Left kidney (tissue), 2 donors: ENCODE measurements around the gene SLC25A24. TPM values are rescaled to one million over a fixed set of nuclear protein-coding genes. Genes with fewer than 3 reads are reported as not detected.
"Not testable (repeated sequence)": the region's sequence is repeated elsewhere in the genome, so short reads cannot be mapped to it uniquely, and the experiment has no call there.

Source experiments
- DNase-seq: peaks from one replicate; pipeline ENCODE4 v3.0.0-alpha.2; 2013
- polyA plus RNA-seq: library from polyadenylated mRNA; unstranded; fragments of 120-200 nt; gene quantifications from one replicate; pipeline ENCODE4 v1.2.1, GENCODE V29; 2013; ENCODE audit not compliant: insufficient read length

Gene SLC25A24
- polyA plus RNA-seq, 1 donor, result 47.7 TPM

DNA sequence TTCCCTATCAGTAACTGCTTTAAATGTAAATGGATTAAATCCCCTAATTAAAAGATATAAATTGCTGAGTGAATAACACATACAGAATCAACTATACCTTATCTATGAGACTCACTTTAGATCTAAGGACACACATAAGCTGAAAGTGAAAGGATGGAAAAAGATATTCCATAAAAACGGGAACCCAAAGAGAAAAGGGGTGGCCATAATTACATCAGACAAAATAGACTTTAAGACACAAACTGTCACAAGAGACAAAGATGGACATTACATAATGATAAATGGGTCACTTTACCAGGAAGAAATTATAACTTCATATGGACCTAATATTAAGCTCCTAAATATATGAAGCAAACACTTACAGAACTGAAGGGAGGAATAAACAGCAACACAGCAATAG lies 59.2 kb downstream of the SLC25A24 start:
- DNase-seq, result no peak

DNA sequence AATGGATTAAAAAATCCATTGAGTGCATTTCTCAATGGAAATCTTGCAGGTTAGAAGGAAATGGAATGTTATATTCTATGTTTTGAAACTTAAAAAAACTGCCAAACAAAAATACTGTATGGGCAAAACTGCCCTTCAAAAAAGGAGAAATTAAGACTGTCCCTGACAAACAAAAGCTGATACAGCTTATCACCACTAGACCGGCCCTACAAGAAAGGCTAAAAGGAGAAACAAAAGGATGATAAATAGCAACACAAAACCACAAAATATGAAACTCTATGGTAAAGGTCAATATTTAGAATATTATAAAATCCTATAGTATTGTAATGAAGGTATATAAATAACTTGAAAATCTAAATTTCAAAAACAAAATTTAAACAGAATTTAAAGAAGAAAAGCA lies 60.0 kb downstream of the SLC25A24 start:
- no peak for DNase-seq

DNA sequence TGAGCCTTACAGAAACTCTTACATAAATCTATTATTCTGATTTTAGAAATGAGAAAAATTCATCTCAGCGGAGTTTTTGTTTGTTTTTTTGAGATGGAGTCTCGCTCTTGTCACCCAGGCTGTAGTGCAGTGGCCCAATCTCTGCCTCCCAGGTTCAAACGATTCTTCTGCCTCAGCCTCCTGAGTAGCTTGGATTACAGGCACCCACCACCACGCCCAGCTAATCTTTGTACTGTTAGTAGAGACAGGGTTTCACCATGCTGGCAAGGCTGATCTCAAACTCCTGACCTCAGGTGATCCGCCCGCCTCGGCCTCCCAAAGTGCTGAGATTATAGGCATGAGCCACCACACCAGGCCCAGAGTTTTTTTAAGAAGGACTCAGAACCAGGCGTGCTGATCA lies 60.6 kb downstream of the SLC25A24 start:
- DNase-seq, result not testable (repeated sequence)

DNA sequence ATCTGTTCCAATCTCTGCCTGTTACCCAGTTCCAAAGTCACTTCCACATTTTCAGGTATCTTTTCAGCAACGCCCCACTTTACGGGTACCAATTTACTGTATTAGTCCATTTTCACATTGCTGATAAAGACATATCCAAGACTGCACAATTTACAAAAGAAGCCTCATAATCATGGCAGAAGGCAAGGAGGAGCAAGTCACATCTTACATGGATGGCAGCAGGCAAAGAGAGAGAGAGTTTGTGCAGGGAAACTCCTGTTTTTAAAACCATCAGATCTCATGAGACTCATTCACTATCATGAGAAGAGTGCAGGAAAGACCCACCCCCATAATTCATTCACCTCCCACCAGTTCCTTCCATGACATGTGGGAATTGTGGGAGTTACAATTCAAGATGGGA lies 67.0 kb downstream of the SLC25A24 start:
- not testable (repeated sequence) for DNase-seq

DNA sequence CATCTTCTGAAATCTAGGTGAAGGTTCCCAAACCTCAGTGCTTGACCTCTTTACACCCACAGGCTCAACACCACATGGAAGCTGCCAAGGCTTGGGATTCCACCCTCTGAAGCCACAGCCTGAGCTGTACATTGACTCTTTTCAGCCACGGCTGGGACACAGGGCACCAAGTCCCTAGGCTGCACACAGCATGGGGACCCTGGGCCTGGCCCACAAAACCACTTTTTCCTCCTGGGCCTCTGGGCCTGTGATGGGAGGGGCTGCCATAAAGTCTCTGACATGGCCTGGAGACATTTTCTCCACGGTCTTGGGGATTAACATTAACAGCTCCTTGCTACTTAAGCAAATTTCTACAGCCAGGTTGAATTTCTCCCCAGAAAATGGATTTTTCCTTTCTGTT lies 67.8 kb downstream of the SLC25A24 start:
- DNase-seq, result not testable (repeated sequence)

DNA sequence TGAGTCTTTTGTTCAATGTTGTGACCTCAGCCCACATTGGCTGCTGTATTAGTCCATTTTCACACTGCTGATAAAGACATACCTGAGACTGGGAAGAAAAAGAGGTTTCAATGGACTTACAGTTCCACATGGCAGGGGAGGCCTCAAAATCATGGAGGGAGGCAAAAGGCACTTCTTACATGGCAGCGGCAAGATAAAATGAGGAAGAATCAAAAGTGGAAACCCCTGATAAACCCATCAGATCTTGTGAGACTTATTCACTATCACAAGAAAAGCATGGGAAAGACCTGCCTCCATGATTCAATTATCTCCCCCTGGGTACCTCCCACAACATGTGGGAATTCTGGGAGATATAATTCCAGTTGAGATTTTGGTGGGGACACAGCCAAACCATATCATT lies 68.9 kb downstream of the SLC25A24 start:
- not testable (repeated sequence) for DNase-seq

DNA sequence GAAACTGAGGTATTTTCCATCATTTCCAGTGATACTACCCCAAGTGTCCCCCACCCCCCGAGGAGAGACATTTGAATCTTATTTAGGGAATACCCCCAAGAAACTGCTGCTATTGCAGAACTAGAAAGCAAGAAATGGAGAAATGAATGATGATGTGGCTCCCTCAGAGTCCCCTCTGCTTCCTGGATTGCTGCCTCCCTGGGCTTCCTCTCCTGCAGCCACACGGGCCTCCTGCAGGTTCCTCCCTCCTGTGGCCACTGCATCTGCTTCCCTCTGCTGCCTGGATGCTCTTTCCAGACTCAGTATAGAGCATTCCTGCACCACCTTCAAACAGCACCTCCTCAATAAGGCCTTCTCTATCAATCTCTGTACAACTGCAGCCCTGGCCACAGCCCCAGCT lies 69.3 kb downstream of the SLC25A24 start:
- DNase-seq, result no peak

DNA sequence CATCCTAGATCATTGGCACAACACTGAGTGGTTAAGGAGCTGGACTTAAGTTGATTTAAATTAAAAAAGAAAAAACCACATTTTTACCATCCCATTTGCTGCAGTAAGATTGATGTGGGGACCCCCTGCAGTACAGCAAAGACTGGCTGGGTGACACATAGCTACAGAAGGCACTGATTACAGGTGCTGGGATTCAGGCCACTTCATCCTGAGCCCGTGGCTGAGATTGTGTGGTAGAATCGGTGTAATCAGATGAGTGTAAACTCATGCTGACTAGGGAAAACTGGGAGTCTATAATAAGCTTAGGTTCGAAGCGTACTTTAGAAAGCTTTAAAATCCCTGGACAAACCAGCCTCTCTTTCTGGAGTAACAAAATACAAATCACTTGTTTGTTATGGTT lies 70.1 kb downstream of the SLC25A24 start:
- no peak for DNase-seq

DNA sequence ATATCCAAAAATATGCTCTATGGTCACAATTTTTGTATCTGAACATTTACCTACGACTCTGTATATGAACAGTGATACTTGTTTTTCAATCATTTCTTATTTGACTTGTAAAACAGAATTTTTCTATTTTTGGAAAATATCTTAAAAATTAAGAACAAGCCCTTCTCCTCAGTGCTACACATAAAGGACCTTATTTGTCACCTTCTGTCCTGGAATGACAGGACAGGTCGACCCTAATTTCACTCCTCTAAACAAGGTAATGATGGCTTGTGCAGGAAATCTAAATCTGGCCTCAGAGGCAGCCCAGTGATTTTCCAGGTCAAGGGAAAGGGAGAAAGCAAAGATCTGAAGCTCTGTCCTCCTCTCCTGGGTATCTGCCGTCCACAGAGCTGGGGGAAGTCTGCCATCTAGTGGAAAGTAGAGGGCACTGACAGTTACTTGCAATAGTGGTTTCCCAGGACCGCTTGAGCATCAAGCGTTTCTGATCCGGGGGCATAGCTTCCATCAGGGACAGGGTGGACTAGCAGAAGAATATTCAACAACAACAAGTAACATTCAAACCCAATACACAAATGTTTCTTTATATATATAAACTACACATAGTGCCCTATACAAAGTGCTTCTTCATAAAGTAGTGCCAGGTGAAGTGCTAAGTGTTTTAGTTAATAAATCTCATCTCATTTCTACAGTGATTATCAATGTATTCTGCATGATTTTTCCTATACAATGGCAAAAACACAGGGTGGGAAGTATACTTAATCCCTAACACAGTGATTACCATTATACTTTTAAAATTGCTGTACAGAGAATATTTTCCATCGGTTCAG lies 74.6 kb downstream of the SLC25A24 start:
- DNase-seq, result peak; percentile 80

DNA sequence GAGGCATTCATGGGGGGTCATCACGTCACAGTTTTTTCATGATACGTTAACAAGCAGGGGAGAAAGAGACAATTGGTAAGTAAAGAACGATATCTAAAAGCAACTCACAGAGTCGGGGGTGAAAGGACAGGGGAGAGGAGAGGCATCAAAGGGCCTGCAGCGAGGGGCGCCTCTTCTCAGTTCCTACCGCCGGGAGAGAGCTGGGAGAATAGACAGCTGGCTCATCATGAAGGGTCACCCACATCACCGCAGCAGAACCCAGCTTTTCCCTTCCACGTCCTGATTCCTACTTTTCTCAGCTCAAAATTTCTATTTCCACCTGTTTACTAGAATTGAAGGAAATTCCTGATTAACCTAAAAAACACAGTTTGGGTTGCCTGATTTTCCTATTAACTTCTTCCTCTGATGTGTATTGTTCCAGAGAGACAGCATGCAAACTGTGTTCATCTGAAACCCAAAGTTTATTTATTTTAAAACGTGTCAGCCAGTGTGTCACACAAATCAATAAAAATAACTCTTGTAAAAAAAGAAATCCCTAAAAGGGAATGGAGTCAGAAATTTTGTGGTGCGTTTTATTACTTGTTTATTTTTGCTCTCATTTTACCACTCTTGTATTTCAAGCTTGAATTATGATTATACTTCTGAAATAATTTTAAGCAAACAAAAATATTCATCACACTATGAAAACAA lies 75.4 kb downstream of the SLC25A24 start:
- no peak for DNase-seq

DNA sequence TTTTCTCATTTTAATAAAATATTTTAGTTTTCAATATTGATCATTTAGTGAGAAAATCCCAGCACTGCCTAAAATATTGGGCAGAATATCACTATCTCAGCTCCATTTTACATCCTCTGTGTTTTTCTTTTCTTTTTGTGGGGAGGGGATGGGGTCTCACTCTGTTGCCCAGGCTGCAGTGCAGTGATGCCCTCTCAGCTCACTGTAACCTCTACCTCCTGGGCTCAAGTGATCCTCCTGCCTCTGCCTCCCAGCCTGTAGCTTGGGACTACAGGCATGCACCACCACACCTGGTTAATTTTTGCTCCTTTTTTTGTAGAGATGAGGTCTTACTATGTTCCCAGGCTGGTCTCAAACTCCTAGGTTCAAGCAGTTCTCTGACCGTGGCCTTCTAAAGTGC lies 76.1 kb downstream of the SLC25A24 start:
- DNase-seq, result no peak

DNA sequence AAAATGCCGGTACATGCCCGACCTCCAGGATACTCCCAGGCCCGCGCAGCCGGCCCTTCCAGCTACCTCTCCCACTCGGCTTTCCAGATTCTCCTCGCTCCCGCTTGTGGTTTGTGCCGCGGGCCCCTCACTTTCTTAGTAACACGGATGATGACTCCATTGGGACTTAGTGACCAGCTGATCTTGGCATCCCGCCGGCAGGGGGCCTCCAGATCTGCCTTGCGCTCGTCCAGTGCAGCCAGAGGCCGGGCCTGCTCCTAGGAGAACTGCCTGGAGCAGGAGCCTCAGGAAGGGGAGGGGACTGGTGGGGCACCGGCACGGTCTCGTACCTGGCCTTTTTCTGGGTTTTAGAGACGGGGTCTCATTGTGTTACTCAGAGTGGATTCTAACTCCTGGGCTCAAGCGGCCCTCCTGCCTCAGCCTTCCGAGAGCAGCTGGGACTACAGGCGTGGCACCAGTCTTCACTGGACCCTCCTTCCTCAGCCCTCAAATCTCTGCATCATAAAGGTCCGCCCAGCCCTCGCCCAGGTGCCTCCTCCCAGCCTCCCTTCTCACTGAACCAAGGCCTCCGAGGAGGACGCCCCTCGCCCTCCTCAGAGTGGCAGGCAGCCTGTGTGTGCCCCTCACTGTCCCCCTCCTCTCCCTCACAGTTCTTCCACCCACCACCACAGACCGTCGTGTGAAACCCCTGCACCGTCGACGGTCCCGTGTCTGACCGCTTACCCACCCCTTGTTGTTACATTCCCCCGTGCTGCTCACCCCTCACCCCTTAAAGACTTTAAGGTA lies 78.6 kb downstream of the SLC25A24 start:
- no peak for DNase-seq

DNA sequence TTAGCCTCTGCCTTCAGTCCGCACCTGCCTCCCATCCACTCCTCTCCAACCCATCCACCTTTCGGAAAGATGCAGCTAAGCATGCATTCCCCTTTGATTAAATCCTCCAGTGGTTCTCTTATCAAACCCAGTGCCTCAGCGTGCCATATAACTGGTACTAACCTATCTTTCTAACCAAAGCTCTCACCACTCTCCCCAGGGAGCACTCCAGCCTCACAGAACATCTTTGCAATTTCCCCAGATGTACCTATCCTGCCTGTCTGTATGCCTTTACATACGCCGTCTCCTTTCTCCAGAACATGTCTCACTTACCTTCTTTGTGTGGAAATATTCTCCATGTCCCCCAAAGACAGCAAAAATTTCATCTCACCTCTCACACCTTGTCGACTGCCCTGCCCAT lies 80.0 kb downstream of the SLC25A24 start:
- DNase-seq, result no peak

DNA sequence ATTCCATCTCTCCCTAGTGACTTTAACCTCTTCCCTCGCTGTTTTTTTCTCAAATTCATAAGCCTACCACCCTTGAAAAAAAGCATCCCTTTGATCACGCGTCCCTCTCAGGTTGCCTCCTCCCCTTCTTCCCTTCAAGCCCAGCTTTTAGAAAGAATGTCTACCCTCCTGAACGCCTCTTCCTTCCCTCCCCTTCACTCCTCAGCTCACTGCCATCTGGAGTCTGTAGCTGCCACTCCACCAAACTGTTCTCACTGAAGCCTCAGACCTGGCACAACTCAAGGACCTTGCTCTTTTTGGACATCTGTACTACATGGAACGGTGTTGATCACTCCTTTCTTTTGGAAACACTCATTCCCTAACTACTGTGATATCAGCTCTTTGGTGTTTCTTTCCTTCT lies 80.6 kb downstream of the SLC25A24 start:
- DNase-seq, result no peak

DNA sequence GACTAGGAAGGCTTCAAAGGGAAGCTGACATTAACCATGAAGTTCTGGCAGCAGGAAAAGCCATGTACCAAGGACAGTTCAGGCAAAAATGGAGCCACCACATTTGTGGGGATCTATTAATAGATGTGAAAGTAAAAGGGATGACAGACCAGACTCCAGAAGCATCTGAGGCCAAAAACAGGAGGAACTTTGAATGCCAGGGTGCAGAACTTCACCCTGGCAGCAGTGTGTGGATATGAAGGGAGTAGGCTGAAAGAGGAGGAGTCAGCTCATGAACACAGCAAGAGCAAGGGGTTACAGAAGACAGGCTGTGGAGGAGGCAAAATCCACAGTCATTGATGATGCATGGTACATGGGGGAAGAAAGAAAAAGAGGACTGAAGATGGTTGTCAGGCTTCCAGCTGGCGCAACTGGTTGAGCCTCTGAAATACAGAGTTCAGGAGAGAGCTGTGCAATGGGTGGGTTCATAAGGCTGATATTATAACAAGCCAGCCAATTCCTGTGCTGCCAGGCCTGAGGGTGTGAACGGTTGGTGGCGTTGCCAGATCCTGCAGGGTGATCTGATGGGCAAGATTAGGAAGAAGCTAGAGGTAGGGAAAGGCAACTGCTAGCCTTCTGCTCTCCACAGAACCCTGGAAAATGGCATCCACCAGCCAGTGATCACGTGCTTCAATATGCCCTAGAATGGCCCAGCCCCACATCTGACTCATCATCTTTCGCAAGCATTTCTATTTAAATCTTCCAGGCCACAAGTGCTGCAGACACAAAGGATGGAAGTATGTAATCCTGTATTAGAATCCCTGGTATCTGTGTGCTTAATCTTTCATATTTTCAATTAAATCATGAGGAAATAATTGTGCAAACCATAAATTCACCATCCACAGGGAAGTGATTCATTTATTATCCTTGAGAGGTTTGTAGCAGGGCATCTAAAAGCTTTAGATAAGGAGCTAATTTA lies 81.9 kb downstream of the SLC25A24 start:
- no peak for DNase-seq

DNA sequence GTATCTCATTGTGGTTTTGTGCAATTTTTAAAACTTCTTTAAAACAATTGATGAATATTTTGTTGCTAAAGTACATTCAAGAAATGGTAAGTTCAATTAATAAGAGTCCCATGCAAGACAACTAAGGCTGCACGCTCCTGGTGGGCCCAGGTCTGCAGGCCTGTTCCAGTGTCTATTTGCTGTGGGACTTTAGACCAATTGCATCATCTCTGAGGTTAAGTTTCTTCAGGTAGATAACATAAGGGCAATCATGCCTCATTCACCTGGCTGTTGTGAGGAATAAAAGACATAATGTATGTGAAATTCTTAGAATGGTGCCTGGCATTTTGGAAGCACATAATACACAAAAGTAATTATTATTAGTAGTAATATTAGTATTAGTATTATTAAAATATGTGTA lies 82.9 kb downstream of the SLC25A24 start:
- DNase-seq, result no peak

DNA sequence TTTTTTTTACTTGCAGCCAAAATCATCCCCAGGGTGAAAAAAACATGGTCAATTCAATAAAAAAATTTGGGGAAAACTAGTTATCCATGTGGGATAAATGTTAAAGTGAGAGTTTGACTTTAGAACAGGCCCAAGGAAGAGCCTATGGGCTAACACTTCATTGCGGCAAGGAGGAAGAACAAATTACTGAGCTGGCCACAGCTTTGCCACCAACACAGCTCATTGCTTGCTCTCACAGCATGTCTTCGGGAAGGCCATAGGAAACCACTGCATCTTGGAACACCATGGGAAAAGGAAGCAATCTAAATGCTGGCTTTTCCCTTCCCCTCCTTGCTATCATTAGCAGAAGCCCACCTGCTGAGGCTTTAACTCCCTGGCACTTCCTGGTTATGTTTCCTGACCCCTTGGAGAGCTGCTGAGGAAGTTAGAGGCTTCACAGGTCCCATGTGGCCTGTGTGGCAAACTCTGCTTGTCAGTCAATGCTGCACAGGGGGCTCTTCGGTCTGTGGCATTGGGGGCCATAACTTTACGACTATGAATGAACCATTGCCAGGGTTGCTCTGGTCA lies 86.0 kb downstream of the SLC25A24 start:
- DNase-seq, result no peak

DNA sequence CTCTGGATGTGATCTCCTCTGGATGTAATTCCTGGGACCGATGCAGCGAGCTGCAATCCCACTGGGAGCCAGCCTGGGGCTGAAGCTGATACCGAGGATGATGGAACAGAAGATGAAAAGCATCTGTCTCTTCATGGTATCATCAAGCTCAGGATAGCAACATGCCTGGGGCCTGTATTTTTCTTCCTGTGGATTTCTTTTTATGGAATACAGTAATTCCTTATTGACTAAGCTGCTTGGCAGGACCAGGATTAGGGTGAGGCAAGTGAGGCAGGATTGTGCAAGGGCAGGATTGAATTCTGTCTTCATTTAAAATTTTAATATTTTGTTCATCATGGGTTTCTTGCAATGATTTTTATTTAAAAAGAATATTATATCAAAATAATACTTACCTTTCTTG lies 86.6 kb downstream of the SLC25A24 start:
- no peak for DNase-seq

DNA sequence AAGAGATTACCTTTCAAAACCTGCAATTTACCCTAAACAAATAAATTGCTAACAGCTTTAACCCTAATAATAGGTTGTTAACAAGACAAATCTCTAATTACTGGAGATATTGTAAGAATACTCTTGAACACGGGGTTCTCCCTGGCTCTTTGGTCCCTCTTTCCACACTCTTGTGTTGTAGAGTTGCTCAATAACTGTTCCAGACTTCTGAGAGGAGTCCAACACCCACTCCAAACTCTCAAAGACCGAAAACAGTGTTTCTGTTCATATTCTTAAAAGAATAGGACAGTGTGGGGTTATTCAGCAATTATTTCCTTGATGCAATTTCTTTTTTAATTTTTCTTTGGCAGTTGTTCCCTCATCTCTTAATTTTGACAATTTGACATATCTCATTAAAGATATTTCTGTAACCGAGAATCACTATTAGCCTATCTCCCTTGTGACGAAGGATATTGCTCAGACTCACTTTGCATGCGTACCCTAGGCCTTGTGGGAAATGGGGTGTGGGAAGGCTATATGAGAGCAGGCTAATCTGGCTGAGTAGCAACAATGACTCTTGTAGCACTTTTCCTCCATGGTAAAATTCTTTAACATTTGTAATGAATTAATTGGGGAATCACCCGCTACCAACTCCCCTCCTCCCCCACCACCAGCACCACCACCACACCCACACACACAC lies 90.7 kb downstream of the SLC25A24 start:
- DNase-seq, result no peak

DNA sequence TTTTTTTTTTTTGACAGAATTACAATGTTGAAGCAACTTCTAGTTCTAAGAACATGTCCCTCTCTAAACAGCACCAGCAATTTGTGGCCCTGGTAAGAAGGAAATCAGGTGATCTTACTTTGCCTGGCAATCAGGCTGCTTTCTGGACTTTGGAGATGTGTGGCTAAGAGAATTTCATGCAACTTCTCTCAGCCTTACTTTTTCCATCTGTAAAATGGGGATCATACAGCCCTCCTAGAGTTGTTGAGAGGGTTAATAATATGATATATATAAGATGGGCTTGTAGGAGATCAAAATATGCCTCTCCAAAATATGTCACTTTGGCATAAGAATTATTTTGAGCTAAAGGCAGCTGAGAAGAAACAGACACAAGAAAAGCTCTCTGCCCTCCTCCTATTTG lies 92.0 kb downstream of the SLC25A24 start:
- DNase-seq, result no peak

DNA sequence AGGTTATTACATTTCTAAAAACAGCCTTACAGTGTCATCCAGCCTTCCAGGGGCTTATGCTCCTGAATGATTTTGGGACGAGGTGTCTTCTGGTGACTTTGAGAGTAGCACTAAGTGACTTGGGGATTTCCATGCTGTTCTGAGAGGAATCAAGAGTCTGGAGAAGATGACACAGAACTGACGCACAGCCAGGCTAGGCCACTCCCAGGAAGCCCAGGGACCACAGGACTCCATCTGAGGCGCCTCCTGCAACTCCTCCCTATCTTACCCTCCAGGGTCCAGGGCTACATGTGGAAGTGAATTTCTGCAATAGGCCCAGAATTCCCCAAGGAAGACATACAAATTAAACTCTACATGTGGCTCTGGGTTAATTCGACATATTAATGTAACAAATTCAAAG lies 92.5 kb downstream of the SLC25A24 start:
- DNase-seq, result no peak
